AML-193 (cell line): ENCODE results near the gene FHIP1A.

Experiments used
- DNase-seq, 2 experiments: peaks; one replicate each; lab custom pipeline; 2025; lab: John Stamatoyannopoulos, UW

Gene FHIP1A

GRCh38 chr4:151417766-151418376 is 8.9 kb downstream of the FHIP1A start:
- DNase-seq = no peak

DNA sequence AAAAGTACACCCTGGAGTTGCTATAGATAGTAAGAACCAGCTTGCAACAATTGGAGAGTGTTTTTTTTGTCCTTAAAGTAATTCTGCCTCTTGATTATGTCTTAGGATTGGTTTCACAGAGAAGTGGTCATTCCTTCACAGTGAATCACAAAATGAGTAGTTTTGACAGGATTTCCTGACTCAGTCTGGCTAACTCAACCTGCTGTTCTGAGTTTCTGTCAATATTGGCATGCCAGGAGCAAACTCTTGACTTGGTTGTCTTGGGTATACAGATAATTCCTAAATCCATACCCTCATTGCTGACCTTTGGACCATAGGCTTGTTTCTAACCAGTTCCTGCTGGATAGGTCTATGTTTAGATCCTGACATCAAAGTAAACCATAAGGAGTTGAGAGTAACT is 9.4 kb downstream of the FHIP1A start:
- DNase-seq = no peak

- DNase-seq = no peak
These were observed 9.9 kb downstream of the FHIP1A start for GRCh38 chr4:151418856-151419255.

DNA sequence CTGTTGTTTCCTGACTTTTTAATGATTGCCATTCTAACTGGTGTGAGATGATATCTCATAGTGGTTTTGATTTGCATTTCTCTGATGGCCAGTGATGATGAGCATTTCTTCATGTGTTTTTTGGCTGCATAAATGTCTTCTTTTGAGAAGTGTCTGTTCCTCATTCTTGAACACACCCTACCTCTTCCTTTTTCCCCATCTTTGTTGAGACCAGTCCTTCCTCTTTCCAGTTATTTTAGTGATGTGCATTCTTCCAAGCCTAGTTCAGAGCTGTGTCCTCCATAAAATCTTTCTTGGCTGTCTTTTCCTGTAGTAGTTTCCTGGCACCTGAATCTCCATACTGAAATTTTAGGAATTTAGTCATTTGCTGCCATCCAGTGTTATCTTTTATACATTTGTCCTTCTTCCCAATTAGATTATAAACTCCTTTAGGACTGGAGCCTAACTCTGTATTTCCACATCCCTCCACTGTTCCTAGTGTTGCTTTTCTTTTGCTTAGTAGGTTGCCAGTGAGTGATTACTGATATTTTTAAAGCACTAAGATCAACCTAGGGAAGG is 11.4 kb downstream of the FHIP1A start:
- peak; percentile 17 to 34 for DNase-seq

DNA sequence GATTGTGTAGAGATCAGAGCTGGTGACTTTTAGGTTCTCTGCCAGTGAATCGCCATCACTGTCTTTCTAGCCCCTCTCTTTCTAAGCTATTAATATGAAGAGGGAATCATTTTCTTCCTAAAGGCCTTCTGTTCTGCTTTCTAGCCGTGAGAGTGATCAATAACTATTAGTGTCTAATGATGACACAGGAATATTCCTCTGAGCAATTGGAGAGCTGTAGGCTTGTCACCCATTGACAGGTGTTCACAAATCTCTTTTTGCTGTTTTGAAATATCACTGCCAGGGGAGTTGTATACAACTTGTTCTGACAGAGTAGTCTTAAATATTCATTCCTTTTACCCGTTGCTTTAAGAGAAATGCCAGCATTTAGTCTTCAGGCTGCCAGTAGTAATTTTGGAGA is 13.9 kb downstream of the FHIP1A start:
- no peak for DNase-seq

- no peak for DNase-seq
These were observed 17.5 kb downstream of the FHIP1A start for GRCh38 chr4:151426513-151426912.

DNA sequence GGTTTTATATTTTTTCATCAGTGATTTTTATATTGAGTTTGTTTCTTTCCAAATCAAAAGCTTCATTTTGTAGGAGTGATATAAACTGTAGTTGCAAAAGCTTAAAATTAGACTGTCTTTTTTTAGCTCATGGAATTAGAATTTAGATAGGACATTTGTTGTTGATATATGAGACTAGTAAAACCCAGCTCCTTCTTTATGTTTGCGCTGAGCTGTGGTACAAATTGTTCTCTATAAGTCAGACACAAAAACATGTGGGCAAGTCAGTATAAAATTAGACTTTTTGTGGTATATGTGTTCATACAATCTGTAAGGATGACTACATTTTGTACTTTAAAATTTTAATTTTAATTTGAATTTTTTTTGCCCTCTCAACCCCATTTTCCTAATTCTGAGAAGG is 18.3 kb downstream of the FHIP1A start:
- no peak for DNase-seq

DNA sequence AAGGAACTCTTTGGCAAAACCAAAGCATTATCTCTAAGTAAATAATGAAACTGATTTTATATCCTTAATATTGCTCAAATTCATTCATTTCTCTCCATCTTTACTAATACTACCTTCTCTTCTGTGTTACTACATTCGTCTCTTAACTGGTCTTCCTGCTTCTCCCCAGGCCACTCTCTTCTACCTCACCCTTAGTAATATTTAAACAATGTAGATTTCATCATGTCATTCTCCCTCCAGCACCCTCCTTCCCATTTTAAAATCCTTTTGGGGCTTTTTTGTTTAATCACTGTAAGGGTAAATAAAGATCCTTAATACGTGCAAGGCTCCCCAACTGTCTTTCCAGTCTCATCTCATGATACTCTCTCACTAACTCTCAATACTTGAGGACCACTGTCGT is 19.4 kb downstream of the FHIP1A start:
- no peak for DNase-seq

GRCh38 chr4:151429957-151430570 is 21.1 kb downstream of the FHIP1A start:
- DNase-seq = no peak

- no peak for DNase-seq
These were observed 21.9 kb downstream of the FHIP1A start for GRCh38 chr4:151430740-151431457.

- no peak for DNase-seq
These were observed 22.8 kb downstream of the FHIP1A start for GRCh38 chr4:151431728-151432127.

DNA sequence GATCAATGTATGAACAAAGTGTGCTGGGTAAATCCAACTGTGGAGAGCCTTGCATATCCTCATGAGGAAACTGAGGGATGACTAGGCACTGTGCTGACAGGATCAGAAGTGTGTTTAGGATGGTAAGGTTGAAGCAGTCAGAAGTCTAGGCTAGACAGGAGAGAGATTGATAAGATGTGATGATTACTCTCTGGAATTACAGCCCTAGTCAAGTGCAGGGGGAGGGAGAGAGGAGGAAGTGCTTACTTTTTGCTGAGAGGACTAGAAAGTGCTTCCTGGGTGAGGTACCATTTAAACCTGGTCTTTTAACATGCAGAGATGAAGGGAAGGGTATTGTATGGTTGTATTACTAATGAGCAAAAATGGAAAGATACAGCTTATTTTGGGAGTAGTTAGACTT is 23.7 kb downstream of the FHIP1A start:
- no peak for DNase-seq

DNA sequence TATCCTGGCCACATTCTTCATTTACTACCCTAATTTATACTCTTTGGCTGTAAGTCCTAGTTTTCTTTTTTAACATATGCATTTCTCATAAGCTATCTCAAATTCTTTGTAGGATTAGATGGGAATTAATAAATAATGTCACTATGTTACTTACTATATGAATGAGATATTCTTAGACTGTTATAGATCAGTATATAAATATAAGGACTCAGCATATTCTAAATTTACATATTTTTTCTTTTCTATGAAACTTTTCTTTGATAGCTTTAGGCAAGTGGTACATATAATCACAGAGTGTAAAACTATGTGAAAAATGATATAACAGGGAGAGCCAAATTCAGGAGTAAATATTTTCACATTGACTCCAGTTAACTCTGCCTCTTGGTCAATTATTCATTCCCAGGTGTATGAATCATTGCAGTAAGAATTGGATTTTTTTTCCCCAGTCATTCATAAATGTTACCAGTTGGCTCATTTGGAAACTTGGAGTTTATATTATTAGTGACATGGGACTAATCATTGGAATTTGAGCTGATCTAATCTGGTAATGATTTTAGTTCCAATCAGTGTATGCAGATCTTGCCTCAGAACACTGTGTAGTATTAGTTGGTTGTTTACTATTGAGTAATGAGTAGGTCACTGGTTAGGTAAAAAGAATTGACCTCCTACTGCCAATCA is 25.3 kb downstream of the FHIP1A start:
- DNase-seq = no peak

DNA sequence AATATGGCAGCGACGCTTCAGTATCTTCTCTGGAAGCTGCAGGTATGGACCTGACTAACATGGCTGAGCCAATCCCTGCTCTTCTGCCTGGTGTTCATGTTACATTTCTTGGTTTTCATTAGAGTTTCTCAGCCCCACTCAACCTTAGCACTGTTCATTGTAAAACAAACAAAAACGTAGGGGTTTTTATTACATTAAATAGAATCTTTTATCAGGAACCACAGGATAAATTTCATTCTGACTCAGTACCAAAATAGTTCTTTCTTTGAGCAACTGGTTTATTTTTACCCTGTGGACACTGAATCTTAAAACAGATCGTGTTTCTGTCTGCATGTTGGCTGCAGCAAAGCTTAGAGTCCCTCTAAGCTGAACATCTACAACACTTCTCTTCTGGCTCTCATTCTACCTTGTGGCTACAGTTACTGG is 27.1 kb downstream of the FHIP1A start:
- no peak for DNase-seq

- no peak for DNase-seq
These were observed 28.5 kb downstream of the FHIP1A start for GRCh38 chr4:151437505-151437904.

- DNase-seq = no peak
These were observed 29.2 kb downstream of the FHIP1A start for GRCh38 chr4:151438154-151438553.

DNA sequence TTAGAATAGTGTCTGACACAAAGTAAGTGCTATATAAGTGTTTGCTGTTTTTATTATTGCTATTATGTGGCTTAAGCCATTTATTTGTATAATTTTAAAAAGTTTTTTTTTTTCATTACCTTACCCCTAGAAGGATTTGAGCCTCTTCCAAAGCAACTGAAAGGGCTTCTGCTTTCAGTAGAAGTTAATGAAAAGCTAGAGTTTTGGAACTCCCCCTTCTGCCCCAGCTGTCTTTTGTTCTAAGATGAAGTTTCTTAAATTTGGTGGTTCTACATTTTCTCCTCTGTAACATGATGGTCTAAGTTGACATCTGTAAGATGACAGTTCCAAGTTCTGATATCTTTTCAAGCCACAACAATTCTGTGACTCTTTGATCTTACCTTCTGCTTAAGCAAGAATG is 30.3 kb downstream of the FHIP1A start:
- DNase-seq = no peak

DNA sequence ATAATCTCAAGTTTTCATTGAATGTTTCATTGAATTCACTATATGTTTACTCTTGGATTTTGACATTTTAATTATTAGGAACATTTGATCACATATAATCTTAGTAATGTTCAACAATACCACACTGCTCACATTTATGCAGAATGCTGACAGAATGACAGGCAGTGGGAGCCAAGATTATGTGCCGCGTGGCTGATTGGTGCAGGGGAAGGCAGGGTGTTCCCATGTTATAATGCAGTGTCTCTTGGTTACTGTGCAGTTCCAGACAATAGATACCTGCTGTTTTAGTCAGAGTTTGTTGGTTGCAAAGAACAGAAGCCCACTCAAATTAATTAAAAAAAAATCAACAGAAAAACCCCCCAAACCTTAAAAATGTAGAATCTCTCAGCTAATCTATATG is 33.0 kb downstream of the FHIP1A start:
- no peak for DNase-seq

GRCh38 chr4:151443247-151443646 is 34.3 kb downstream of the FHIP1A start:
- DNase-seq = no peak

DNA sequence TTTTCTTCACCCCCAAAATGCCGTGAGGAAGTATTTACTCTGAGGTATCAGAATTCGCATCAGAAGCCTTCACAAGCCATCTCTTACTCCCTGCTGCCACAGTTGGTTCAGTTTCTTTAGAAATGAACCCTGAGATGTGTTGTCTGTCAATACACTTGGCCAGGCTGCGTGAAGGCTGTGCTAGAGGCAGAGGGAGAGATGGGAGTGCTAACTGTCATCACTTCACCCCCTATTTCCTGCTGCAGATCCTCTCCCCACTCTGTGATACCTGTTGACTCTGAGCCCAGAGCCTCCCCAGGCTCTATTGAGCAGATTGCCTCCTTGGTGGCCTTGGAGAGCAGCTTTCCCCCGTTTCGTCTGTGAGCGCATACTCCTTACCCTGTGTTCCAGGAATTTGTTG is 34.8 kb downstream of the FHIP1A start:
- DNase-seq = no peak

GRCh38 chr4:151446208-151446607 is 37.2 kb downstream of the FHIP1A start:
- no peak for DNase-seq

- no peak for DNase-seq
These were observed 45.5 kb downstream of the FHIP1A start for GRCh38 chr4:151454513-151454912.

- DNase-seq = no peak
These were observed 46.2 kb downstream of the FHIP1A start for GRCh38 chr4:151455212-151455611.
